Measurements from ENCODE around the gene FAM222A. TPM values are rescaled to one million over a fixed set of nuclear protein-coding genes. Genes with fewer than 3 reads are reported as not detected.

FAM222A gene
- under 1 TPM in 2 of 6 donors, not detected in 4; 0.29 to 0.30 TPM for polyA plus RNA-seq (ENCODE audit: low read depth in 6 of 6)

GRCh38 chr12:109713187-109714070 lies at the start of gene FAM222A:
Gene FAM222A, plus strand, starts transcription at chr12:109713825. Its CDS starts 30,322 bp downstream, at chr12:109744147.
- no peaks in the 10 kb centered on the region for H3K9me3 Mint-ChIP-seq
- peak; percentile 98 for DNase-seq
- peak; percentile 84 to 87 for ATAC-seq (ENCODE audit: low read depth in 2 of 2)
- peak within 1 kb of the TSS in 1 of 6 donors; percentile 47 for H3K27ac Mint-ChIP-seq
- peaks cover 0 to 13% of the 10 kb centered on the region in 2 donors for H3K36me3 Mint-ChIP-seq
- H3K4me1 Mint-ChIP-seq = peaks cover 0 to 7% (median 4%) of the 10 kb centered on the region in 3 donors
- peaks cover 19 to 68% (median 44%) of the 10 kb centered on the region in 3 donors for H3K27me3 Mint-ChIP-seq
- H3K4me3 Mint-ChIP-seq = peak within 1 kb of the TSS; percentile 73 to 89 (median 81)

DNA sequence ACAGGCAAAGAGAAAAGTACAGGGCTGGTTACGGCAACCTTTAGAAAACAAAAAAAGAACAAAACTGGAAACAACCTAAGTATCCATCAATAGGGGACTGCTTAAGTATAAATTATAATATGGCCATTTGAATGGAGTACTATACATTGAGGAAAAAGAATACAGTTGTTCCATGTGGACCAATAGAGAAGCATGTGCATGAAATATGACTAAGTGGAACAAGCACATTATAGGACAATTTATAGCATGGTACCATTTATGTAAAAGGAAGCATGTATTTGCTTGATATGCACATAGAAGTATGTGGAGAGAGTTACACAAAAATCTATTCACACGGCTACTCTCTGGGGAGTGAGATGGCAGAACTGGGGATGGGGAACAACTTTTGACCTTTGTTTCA lies 49.2 kb upstream of the FAM222A start:
- DNase-seq (no peak), ATAC-seq (ENCODE audit: low read depth in 2 of 2) (no peak)
- H3K4me1 Mint-ChIP-seq = no peaks in the 10 kb centered on the region
- no peaks in the 10 kb centered on the region for H3K9me3 Mint-ChIP-seq
- no peak overlapping the region for H3K27ac Mint-ChIP-seq
- H3K36me3 Mint-ChIP-seq = no peaks in the 10 kb centered on the region
- no peak overlapping the region for H3K4me3 Mint-ChIP-seq
- peaks cover 7 to 13% (median 9%) of the 10 kb centered on the region in 3 donors for H3K27me3 Mint-ChIP-seq

DNA sequence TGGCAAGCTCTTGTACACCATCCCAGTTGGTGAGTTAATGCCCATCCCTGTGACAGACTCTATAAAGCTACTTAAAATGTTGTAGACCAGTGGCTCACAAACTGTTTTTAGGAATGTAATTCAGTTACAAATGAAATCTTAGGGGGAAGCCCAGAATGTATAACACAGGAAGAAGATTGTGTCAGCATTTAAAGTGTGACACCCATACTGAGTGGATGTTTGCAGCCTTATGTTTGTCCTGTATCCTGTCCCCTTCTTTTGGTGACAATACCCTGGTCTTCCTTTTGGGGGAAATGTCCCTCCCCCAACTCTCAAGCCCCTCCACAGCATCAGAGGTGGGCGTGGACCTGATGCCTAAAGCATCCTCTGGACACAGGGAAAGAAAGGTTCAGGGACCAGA lies 47.6 kb upstream of the FAM222A start:
- DNase-seq = no peak
- Mint-ChIP-seq H3K27ac (no peak overlapping the region), H3K27me3 (peaks cover 7 to 22% (median 22%) of the 10 kb centered on the region in 3 donors), H3K4me1 (no peaks in the 10 kb centered on the region), H3K4me3 (no peak overlapping the region), H3K36me3 (no peaks in the 10 kb centered on the region), H3K9me3 (no peaks in the 10 kb centered on the region)
- no peak for ATAC-seq (ENCODE audit: low read depth in 2 of 2)

GRCh38 chr12:109670731-109671130 lies 42.9 kb upstream of the FAM222A start:
- DNase-seq (no peak), ATAC-seq (ENCODE audit: low read depth in 2 of 2) (no peak)
- H3K9me3 Mint-ChIP-seq = peaks cover 0 to 4% (median 0%) of the 10 kb centered on the region in 7 donors
- no peak overlapping the region for H3K4me3 Mint-ChIP-seq
- H3K27ac Mint-ChIP-seq = no peak overlapping the region
- H3K4me1 Mint-ChIP-seq = no peaks in the 10 kb centered on the region
- H3K27me3 Mint-ChIP-seq = peaks cover 22 to 35% (median 27%) of the 10 kb centered on the region in 3 donors
- no peaks in the 10 kb centered on the region for H3K36me3 Mint-ChIP-seq

- Mint-ChIP-seq H3K4me3 (no peak overlapping the region), H3K36me3 (no peaks in the 10 kb centered on the region), H3K4me1 (no peaks in the 10 kb centered on the region), H3K9me3 (peaks cover 0 to 4% (median 0%) of the 10 kb centered on the region in 7 donors), H3K27ac (no peak overlapping the region), H3K27me3 (peaks cover 19 to 35% (median 27%) of the 10 kb centered on the region in 3 donors)
- DNase-seq (no peak), ATAC-seq (ENCODE audit: low read depth in 2 of 2) (no peak)
Measured at GRCh38 chr12:109671502-109671901, 42.1 kb upstream of the FAM222A start.

- Mint-ChIP-seq H3K27me3 (peaks cover 26 to 38% (median 35%) of the 10 kb centered on the region in 3 donors), H3K4me1 (no peaks in the 10 kb centered on the region), H3K4me3 (no peak overlapping the region)
Measured at GRCh38 chr12:109673379-109673778, 40.2 kb upstream of the FAM222A start.

GRCh38 chr12:109673884-109674283 lies 39.7 kb upstream of the FAM222A start:
- no peak for DNase-seq
- Mint-ChIP-seq H3K4me3 (no peak overlapping the region), H3K27me3 (peaks cover 26 to 34% (median 31%) of the 10 kb centered on the region in 3 donors), H3K36me3 (no peaks in the 10 kb centered on the region), H3K4me1 (no peaks in the 10 kb centered on the region), H3K9me3 (peaks cover 0 to 4% (median 0%) of the 10 kb centered on the region in 7 donors), H3K27ac (peak overlapping the region in 1 of 6 donors; percentile 6)
- ATAC-seq (ENCODE audit: low read depth in 2 of 2) = no peak

More at GRCh38 chr12:109673379-109673778, 40.2 kb upstream of the FAM222A start:
- H3K27ac Mint-ChIP-seq = peak overlapping the region in 1 of 6 donors; percentile 6
- no peaks in the 10 kb centered on the region for H3K36me3 Mint-ChIP-seq
- DNase-seq (no peak), ATAC-seq (ENCODE audit: low read depth in 2 of 2) (no peak)
- H3K9me3 Mint-ChIP-seq = peaks cover 0 to 4% (median 0%) of the 10 kb centered on the region in 7 donors

DNA sequence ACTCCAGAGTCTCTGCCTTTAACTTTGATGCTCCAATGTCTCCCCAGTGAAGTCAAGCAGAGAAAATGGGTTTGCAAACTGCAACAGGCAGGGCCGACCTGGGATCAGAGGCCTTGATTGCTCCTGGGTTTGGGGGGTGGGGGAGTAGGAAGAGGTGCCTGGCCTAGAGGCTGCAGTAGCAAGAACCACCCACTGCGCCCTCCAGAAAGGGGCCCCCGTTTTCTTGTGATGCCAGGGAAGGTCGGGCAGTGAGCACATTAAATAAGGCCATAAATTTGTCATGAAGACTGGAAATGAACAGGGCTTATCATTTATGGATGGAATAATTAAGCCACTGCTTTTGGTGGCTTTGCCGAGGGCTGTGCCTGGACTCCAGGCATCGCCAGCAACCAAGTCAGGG lies 38.2 kb upstream of the FAM222A start:
- Mint-ChIP-seq H3K9me3 (peaks cover 0 to 4% (median 0%) of the 10 kb centered on the region in 7 donors), H3K36me3 (no peaks in the 10 kb centered on the region), H3K4me1 (no peaks in the 10 kb centered on the region), H3K27ac (no peak overlapping the region), H3K27me3 (peaks cover 19 to 26% (median 22%) of the 10 kb centered on the region in 3 donors), H3K4me3 (no peak overlapping the region)
- DNase-seq = no peak
- no peak for ATAC-seq (ENCODE audit: low read depth in 2 of 2)

DNA sequence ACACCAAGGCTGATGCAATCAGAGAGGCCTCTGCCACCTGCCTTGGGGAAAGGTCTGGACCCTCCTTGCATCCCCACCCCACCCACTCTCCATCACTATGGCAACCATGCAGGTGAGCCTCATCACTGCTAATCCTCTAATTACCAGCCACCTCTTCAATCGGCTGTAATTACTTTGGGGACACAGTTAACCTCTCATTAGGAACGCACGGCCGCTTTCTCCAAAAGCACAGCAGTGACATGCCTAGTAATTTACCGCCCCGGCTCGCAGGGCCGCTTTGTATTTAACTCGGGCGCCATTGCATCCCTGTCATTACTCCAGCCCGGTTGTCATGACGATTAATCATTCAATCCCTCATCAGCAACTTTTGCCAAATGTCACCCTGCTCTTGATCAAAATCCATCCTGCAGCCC lies 36.3 kb upstream of the FAM222A start:
- no peak for ATAC-seq (ENCODE audit: low read depth in 2 of 2)

GRCh38 chr12:109678719-109679118 lies 34.9 kb upstream of the FAM222A start:
- Mint-ChIP-seq H3K36me3 (no peaks in the 10 kb centered on the region), H3K27me3 (peaks cover 19 to 30% (median 23%) of the 10 kb centered on the region in 3 donors), H3K27ac (no peak overlapping the region), H3K9me3 (peaks cover 0 to 5% (median 0%) of the 10 kb centered on the region in 7 donors), H3K4me1 (no peaks in the 10 kb centered on the region), H3K4me3 (no peak overlapping the region)
- DNase-seq (no peak), ATAC-seq (ENCODE audit: low read depth in 2 of 2) (no peak)

More for the DNA sequence above, 36.3 kb upstream of the FAM222A start:
- Mint-ChIP-seq H3K27ac (no peak overlapping the region), H3K36me3 (no peaks in the 10 kb centered on the region), H3K27me3 (peaks cover 7 to 22% (median 19%) of the 10 kb centered on the region in 3 donors), H3K4me1 (no peaks in the 10 kb centered on the region), H3K4me3 (no peak overlapping the region), H3K9me3 (peaks cover 0 to 4% (median 0%) of the 10 kb centered on the region in 7 donors)
- DNase-seq = no peak

- no peak for DNase-seq
Measured at GRCh38 chr12:109679501-109680263, 33.9 kb upstream of the FAM222A start.

DNA sequence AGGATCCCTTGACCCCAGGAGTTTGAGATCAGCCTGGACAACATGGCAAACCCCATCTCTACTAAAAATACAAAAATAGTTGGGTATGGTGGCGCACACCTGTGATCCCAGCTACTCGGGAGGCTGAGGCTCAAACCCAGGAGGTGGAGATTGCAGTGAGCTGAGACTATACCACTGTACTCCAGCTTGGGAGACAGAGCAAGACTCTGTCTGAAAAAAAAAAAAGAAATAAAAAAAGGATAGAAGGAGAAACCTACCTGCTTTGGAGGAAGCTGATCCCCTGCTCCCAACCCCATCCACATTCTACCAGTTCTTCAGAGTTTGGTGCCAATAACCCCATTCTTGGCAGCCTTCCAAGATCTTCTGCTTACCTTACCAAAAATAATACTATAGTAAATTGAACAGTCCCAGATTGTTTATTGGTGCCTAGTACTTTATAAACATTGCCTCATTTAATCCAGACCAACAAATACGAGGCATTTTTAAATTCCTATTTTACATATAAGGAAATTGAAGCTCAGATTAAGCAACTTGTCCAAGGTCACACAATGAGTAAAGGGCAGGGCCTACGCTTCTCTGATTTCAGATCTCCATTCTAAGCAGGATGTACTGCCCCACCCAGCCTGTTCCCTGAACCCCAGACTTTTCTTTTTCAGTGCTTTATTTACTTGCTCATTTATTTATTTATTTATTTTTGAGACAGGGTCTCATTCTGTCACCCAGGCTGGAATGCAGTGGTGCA lies 33.2 kb upstream of the FAM222A start:
- Mint-ChIP-seq H3K4me3 (no peak overlapping the region), H3K27ac (no peak overlapping the region), H3K27me3 (peaks cover 16 to 37% (median 25%) of the 10 kb centered on the region in 3 donors), H3K36me3 (no peaks in the 10 kb centered on the region), H3K4me1 (no peaks in the 10 kb centered on the region), H3K9me3 (peaks cover 0 to 5% (median 0%) of the 10 kb centered on the region in 7 donors)
- ATAC-seq (ENCODE audit: low read depth in 2 of 2) = no peak
- DNase-seq = no peak

More at GRCh38 chr12:109679501-109680263, 33.9 kb upstream of the FAM222A start:
- Mint-ChIP-seq H3K9me3 (peaks cover 0 to 5% (median 0%) of the 10 kb centered on the region in 7 donors), H3K4me3 (no peak overlapping the region), H3K27ac (no peak overlapping the region), H3K27me3 (peaks cover 18 to 35% (median 25%) of the 10 kb centered on the region in 3 donors), H3K36me3 (no peaks in the 10 kb centered on the region), H3K4me1 (no peaks in the 10 kb centered on the region)
- ATAC-seq (ENCODE audit: low read depth in 2 of 2) = no peak
